Hippocampal formation (tissue), 2 donors: Measurements from ENCODE around the gene RWDD1.

Source experiments
- DNase-seq, 2 donors: peaks; one replicate each; lab custom pipeline; 2025; lab: John Stamatoyannopoulos, UW

Gene RWDD1, protein sequence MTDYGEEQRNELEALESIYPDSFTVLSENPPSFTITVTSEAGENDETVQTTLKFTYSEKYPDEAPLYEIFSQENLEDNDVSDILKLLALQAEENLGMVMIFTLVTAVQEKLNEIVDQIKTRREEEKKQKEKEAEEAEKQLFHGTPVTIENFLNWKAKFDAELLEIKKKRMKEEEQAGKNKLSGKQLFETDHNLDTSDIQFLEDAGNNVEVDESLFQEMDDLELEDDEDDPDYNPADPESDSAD

DNA sequence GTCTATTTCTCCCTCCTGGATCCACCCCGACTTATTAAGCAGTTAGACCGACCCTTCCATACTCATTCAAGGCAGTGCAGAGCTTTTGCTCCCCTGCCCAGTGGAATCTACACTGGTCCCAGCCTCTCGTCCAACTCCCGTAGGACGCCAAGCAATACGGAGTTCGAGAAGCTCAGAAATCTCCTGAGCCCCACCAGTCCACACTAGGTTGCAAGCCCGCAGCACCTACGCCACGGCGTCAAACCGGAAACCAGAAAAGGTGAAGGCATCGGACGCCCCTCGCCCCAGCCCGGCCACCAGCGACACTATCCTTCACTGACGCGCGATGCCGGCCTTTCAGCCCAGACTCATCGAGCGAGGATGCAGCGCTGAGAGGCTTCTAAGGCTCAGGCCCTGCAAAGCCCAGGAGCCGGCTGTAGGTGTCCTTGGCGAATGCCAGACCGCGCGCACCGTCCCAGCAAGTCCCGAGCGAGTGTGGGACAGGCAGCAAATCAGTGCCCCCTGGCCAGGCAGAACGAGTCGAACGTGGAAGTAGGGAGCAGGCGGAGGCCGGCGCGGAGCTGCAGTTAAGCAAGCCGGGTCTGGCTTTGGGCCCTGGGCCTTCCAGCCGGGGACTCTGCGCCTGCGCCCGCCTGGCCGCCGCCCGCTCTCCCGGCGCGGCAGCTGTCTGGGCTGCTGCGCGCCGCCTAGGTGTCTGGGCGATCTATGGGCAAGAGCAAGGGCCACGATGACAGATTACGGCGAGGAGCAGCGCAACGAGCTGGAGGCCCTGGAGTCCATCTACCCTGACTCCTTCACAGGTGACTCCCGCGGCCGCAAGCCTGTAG is at the start of gene RWDD1:
RWDD1 (plus strand) TSS at position 649 of the 827 bp plus-strand sequence; CDS start at position 728, 79 bp downstream.
- DNase-seq: peak; percentile 98 to 99

GRCh38 chr6:116522896-116523295 is 48.4 kb upstream of the RWDD1 start:
- DNase-seq: no peak

DNA sequence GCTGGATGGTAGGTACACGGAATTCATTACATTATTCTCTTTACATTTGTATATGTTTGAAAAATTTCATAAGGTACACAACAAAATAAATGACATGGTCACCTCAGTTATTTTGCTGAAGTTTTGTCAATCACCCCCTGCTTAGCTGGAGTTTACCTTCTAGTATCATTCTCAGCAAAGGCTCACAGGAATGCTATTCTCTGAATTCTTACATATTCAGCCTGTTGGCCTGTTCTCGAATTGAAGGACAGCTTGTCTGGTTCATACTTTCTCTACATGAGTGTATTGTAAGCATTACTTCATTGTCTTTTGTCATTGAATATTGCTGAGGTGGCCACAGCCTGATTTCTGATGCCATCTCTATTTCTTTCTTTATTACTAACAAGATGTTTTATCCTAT is 47.1 kb upstream of the RWDD1 start:
- no peak for DNase-seq

GRCh38 chr6:116528133-116528532 is 43.2 kb upstream of the RWDD1 start:
- DNase-seq: no peak

DNA sequence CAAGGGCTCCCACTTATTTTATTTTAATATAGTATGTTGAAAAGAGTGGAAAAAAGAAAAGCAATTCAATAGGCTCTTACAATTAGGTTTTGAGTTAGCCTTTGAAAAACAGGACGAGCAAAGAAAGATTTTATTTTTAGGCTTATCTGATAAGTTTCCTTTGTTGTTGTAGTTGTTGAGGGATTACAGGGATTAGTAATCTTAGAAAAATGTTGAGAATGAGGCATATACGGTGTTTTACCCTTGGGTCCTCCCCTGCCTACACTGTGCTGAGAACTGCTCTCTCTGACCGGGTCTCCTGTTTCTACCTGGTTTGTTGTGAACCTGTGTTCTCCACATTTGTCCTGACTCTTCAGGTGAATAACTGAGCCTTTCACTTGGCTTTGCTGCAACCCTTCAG is 42.5 kb upstream of the RWDD1 start:
- no peak for DNase-seq

GRCh38 chr6:116529466-116530290 is 41.6 kb upstream of the RWDD1 start:
- no peak for DNase-seq

DNA sequence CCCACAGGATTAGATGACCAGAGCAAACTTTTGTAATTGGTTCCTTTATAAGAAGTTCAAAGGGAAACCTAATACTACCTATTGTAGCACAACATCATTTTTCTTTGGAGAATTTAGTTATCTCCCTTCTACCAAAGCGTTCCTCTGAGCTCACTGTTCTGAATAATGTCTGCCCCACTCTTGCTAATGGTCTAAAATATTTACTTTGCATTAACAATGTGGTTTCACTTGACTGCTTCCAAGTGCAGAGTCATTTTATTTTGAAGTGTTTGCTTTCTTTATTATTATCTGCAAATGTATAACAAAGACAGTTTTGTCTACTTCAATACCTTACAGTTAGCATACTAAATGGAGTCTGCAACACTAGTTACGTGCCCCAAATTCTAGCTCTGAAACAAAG is 40.9 kb upstream of the RWDD1 start:
- no peak for DNase-seq

GRCh38 chr6:116531675-116532570 is 39.4 kb upstream of the RWDD1 start:
- peak; percentile 14 to 24 for DNase-seq

GRCh38 chr6:116533233-116533957 is 37.9 kb upstream of the RWDD1 start:
- no peak for DNase-seq

DNA sequence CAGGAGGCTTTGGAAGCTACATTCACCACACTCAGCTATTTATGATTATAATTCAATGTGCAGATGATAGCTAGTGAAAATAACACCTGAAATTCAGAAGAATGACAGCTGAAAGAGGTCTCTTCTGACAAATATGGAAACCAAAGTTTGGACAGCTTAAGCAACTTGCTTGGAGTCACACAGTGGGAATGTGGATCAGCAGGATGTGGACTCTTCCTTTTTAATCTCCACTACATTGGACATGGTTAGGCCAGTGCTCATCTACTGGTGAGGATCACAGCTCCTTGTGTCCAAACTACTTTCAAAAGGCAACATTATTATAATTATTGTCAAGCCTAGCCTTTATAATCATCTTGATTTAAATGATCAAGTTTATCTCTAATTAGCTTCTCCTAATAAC is 36.2 kb upstream of the RWDD1 start:
- DNase-seq: no peak

- DNase-seq: peak in 1 of 2 donors; percentile 52
Observed at GRCh38 chr6:116536216-116536621, 35.1 kb upstream of the RWDD1 start.

DNA sequence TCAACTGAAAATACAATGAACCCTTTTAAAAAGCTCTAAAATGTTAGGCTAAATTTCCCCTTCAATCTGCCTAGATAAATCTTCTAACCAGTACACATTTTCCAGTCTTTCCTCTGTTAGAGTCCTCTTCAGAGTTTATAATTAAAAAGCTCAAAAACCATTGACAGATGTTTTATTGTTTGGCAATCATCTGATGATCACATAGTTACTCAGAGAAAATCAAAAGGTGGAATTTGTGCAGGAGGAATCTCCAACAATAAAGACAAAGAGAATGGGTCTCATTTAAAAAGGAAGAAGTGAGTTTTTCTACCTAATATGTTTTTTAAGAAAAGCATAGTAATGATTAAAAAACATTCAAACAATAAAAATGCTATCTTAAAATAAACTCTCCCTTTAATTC is 28.9 kb upstream of the RWDD1 start:
- no peak for DNase-seq

DNA sequence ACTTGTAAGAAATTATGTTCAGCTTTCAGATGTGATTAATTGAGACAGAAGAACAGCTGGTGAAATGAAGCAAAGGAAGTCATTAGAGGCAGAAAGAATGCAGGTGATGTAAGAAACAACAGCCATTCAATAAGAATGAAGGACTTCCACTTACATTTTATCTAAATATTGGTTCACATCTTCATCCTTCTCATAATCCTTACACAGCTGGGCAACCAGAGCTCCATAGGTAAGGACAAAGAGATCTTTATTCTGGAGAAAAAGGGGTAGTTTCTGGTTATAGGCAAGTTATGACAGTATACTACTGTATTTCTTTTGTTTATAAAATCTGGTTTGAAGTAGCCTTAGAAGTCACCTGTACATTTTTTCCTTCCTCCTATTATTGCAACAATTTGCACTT is 28.2 kb upstream of the RWDD1 start:
- no peak for DNase-seq

DNA sequence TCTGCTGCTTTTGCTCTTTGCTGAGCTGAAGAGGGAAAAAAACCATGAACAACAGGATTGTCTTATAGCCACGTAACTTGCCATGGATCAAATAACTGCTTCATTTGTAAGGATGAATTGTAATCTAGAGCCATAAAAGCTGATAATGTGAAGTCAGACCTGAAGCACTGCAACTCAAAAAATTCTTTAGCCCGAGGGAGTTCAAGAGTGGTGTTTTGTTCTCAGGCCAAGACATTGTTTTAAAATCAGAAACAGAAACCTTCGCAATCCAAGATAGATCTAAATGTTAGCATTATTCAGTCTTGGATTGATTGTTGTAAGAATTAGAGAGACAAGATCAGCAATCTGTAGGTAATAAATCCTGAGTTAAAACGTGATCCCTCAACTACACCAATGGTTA is 25.7 kb upstream of the RWDD1 start, which contains the start of gene TRAPPC3L:
TRAPPC3L (minus strand) TSS at position 34 of the 400 bp plus-strand sequence. CDS start 170 bp downstream, outside the sequence.
- DNase-seq: no peak

GRCh38 chr6:116547358-116547757 is 23.9 kb upstream of the RWDD1 start:
- DNase-seq: no peak

DNA sequence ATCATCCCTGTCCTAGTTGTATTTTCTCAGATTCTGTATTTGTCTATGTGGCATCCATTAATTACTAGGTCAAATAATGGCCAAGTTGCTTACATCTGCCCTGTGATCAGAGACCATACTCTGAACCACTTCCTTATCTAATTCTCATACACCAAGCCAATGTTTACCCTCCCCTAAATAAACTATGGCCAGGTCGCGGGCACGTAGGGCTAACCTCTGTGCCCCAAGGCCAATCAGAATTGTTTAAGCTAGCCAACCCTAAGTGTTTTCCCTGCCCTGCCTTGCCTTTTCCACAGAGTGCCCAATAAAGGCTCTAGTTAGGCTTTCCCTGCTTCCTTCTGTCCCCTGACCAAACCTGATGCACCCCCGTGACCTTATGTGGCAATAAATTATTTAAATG is 20.5 kb upstream of the RWDD1 start:
- no peak for DNase-seq

- DNase-seq: no peak
Observed at GRCh38 chr6:116553451-116553850, 17.9 kb upstream of the RWDD1 start, which contains the start of gene CALHM4. CALHM4 (plus strand) TSS chr6:116553751; CDS start chr6:116553794, 43 bp downstream.

DNA sequence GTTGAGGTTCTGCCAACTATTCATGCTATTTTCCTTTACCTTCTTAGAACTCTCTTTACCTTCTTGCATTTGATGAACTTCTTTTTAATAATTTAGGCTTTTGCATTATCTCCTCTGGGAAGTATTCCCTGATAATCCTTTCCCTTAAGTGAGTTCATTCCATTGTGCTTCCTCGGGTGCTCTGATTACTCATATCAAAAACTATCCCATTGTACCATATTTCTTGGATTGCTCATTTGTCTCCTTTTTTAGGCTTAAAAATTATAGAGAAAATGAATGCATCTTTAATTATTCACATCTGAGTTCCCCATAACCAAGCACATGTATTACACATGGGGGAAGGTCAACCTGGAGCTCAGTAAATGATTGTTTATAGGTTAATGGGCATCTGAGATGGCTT is 15.2 kb upstream of the RWDD1 start:
- DNase-seq: no peak

- DNase-seq: no peak
Observed at GRCh38 chr6:116556814-116557415, 14.4 kb upstream of the RWDD1 start.

- no peak for DNase-seq
Observed at GRCh38 chr6:116557893-116558292, 13.4 kb upstream of the RWDD1 start.
